Mammary epithelial cell (primary cell): ENCODE results near the gene LPAR6.

Source experiments
- CTCF ChIP-seq, 2 donors: IDR thresholded peaks in 1 of 2; conservative IDR thresholded peaks in 1 of 2; 2 replicates each; pipeline ENCODE4 v1.5.1; 2011 to 2012; ENCODE audit warnings: inconsistent platforms in 2 of 2, low read length in 2 of 2, mild to moderate bottlenecking in 2 of 2, control low read depth in 1 of 2, low read depth in 1 of 2; ENCODE audit not compliant: insufficient read depth in 1 of 2; ENCODE audit errors: extremely low read depth in 1 of 2
- EZH2 ChIP-seq: IDR thresholded peaks from 2 replicates; pipeline ENCODE4 v1.6.1; 2012; ENCODE audit warnings: low read length, inconsistent platforms, borderline replicate concordance

- TF ChIP-seq CTCF (conservative IDR thresholded peaks at IDR 0.05 in 1 of 2, IDR thresholded peaks at IDR 0.05 in 1 of 2; ENCODE audit: extremely low read depth in 1 of 2, insufficient read depth in 1 of 2, low read depth in 1 of 2, low read length in 2 of 2) = no peak
- no peak for TF ChIP-seq EZH2
Measured at GRCh38 chr13:48415516-48415915, 2.6 kb upstream of the LPAR6 start.
